H1 (cell line): ENCODE results near the gene KCNH1. TPM values are rescaled to one million over a fixed set of nuclear protein-coding genes. Genes with fewer than 3 reads are reported as not detected.

Experiments used
- CTCF ChIA-PET: fragments of 300-600 bp; sonication (Branson Sonifier 250); formaldehyde crosslinking; loops from one replicate; lab custom pipeline; 2021; ENCODE audit not compliant: partially characterized antibody; lab: Charles Lee
- POLR2A ChIA-PET: fragments of 300-600 bp; sonication (Branson Sonifier 250); formaldehyde crosslinking; loops from one replicate; lab custom pipeline; 2021; ENCODE audit warnings: inconsistent platforms; ENCODE audit not compliant: partially characterized antibody; lab: Charles Lee
- DNase-seq, 2 experiments: peaks; one replicate each; pipeline versions ENCODE4 v3.0.0 to v3.0.0-alpha.2; 2010 to 2022; ENCODE audit warnings: low spot score in 2 of 2, low read depth in 1 of 2, mixed read lengths in 1 of 2
- FAIRE-seq: peaks from 2 replicates; lab custom pipeline; 2011; peaks lifted over from hg19 to GRCh38; lab: Jason Lieb, UNC
- H2AFZ ChIP-seq: 2 replicates; pipeline ENCODE4 v1.8.1; 2012; ENCODE audit warnings: low read length, inconsistent platforms
- H2AK5ac ChIP-seq: 2 replicates; pipeline ENCODE4 v1.6.1; 2013; ENCODE audit warnings: low read depth, low read length
- H2BK120ac ChIP-seq: replicated peaks from 2 replicates; pipeline ENCODE3; 2013; ENCODE audit warnings: low read depth, low read length, inconsistent platforms
- H2BK12ac ChIP-seq: 2 replicates; pipeline ENCODE4 v1.6.1; 2013; ENCODE audit warnings: low read depth, low read length
- H2BK15ac ChIP-seq: 2 replicates; pipeline ENCODE4 v1.6.1; 2013; ENCODE audit warnings: low read length
- H2BK20ac ChIP-seq: 2 replicates; pipeline ENCODE4 v1.6.1; 2013; ENCODE audit warnings: low read length
- H2BK5ac ChIP-seq: 2 replicates; pipeline ENCODE4 v1.6.1; 2013; ENCODE audit warnings: low read depth, low read length
- H3K14ac ChIP-seq: 2 replicates; pipeline ENCODE4 v1.6.1; 2013; ENCODE audit warnings: inconsistent platforms; ENCODE audit not compliant: insufficient read length
- H3K18ac ChIP-seq: 2 replicates; pipeline ENCODE4 v1.6.1; 2013; ENCODE audit warnings: low read length; ENCODE audit errors: extremely low read depth
- H3K23ac ChIP-seq: 2 replicates; pipeline ENCODE4 v1.6.1; 2013; ENCODE audit warnings: inconsistent platforms; ENCODE audit not compliant: insufficient read length
- H3K23me2 ChIP-seq: 2 replicates; pipeline ENCODE4 v1.6.1; 2013; ENCODE audit warnings: low read depth, low read length
- H3K27ac ChIP-seq: 2 replicates; pipeline ENCODE4 v1.6.1; 2011; ENCODE audit warnings: low read depth, low read length, inconsistent platforms
- H3K27me3 ChIP-seq, 4 experiments: replicated peaks in 1 of 4; 1 replicate in 1 of 4; 2 replicates in 3 of 4; pipeline versions ENCODE4 v1.6.1 to v1.8.1; 2011 to 2013; ENCODE audit warnings: low read length in 3 of 4, mild to moderate bottlenecking in 3 of 4, inconsistent platforms in 2 of 4, mixed read lengths in 2 of 4, moderate library complexity in 1 of 4; ENCODE audit not compliant: control insufficient read depth in 3 of 4, insufficient read depth in 3 of 4; ENCODE audit errors: extremely low read depth in 1 of 4
- H3K36me3 ChIP-seq, 4 experiments: 2 replicates each; pipeline versions ENCODE4 v1.6.1 to v1.8.1; 2011 to 2013; ENCODE audit warnings: mild to moderate bottlenecking in 4 of 4, low read length in 3 of 4, moderate library complexity in 2 of 4, control low read depth in 1 of 4, inconsistent platforms in 1 of 4; ENCODE audit not compliant: insufficient read depth in 4 of 4, control insufficient read depth in 2 of 4
- H3K4ac ChIP-seq: replicated peaks from 2 replicates; pipeline ENCODE3; 2013; ENCODE audit warnings: low read length, low read depth, mixed read lengths, inconsistent platforms; ENCODE audit not compliant: insufficient read length
- H3K4me1 ChIP-seq, 4 experiments: replicated peaks in 1 of 4; 1 replicate in 1 of 4; 2 replicates in 3 of 4; pipeline versions ENCODE4 v1.6.1 to v1.8.1; 2011 to 2013; ENCODE audit warnings: low read length in 3 of 4, inconsistent platforms in 2 of 4, mixed read lengths in 1 of 4; ENCODE audit not compliant: insufficient read depth in 4 of 4, control insufficient read depth in 3 of 4
- H3K4me2 ChIP-seq, 2 experiments: 2 replicates each; pipeline versions ENCODE4 v1.6.1 to v1.8.1; 2011 to 2013; ENCODE audit warnings: low read depth in 2 of 2, low read length in 2 of 2, control low read depth in 1 of 2, inconsistent platforms in 1 of 2, mild to moderate bottlenecking in 1 of 2; ENCODE audit not compliant: insufficient read depth in 1 of 2
- H3K4me3 ChIP-seq, 4 experiments: fragments of 200-600, 300-600 bp in 1 of 4; sonication (generic), shearing (Covaris generic), sonication (Bioruptor Twin) in 1 of 4; 2 replicates each; pipeline versions ENCODE4 v1.5.1 to v1.8.1; 2011 to 2016; ENCODE audit warnings: low read length in 4 of 4, low read depth in 3 of 4, control low read depth in 2 of 4, inconsistent platforms in 2 of 4, mild to moderate bottlenecking in 2 of 4, mixed read lengths in 1 of 4, moderate library complexity in 1 of 4; ENCODE audit not compliant: insufficient read depth in 2 of 4; ENCODE audit errors: extremely low read depth in 1 of 4
- H3K56ac ChIP-seq: replicated peaks from 2 replicates; pipeline ENCODE3; 2013; ENCODE audit warnings: low read depth, mild to moderate bottlenecking, mixed read lengths, low read length, inconsistent platforms; ENCODE audit not compliant: insufficient read length
- H3K79me1 ChIP-seq: 2 replicates; pipeline ENCODE4 v1.6.1; 2013; ENCODE audit warnings: low read depth, low read length, control low read depth
- H3K79me2 ChIP-seq, 2 experiments: 2 replicates each; pipeline versions ENCODE4 v1.6.1 to v1.8.1; 2012 to 2013; ENCODE audit warnings: low read length in 2 of 2, mild to moderate bottlenecking in 2 of 2, inconsistent platforms in 1 of 2; ENCODE audit not compliant: insufficient read depth in 2 of 2, control insufficient read depth in 1 of 2
- H3K9ac ChIP-seq, 4 experiments: replicated peaks in 1 of 4; 1 replicate in 1 of 4; 2 replicates in 3 of 4; pipeline versions ENCODE4 v1.6.1 to v1.8.1; 2011 to 2013; ENCODE audit warnings: low read depth in 3 of 4, low read length in 3 of 4, control low read depth in 2 of 4, mild to moderate bottlenecking in 2 of 4, moderate library complexity in 2 of 4, inconsistent platforms in 1 of 4; ENCODE audit errors: extremely low read depth in 1 of 4
- H3K9me3 ChIP-seq, 2 experiments: 2 replicates each; pipeline versions ENCODE4 v1.6.1 to v1.8.1; 2012 to 2013; ENCODE audit warnings: mild to moderate bottlenecking in 2 of 2, moderate library complexity in 2 of 2, control low read depth in 1 of 2, inconsistent platforms in 1 of 2, low read depth in 1 of 2, low read length in 1 of 2, mixed read lengths in 1 of 2; ENCODE audit not compliant: insufficient read depth in 2 of 2
- H4K20me1 ChIP-seq, 2 experiments: replicated peaks in 1 of 2; 2 replicates each; pipeline versions ENCODE3 to v1.8.1; 2011 to 2013; ENCODE audit warnings: inconsistent platforms in 2 of 2, low read length in 2 of 2, mild to moderate bottlenecking in 1 of 2; ENCODE audit not compliant: insufficient read depth in 2 of 2, control insufficient read depth in 1 of 2
- H4K5ac ChIP-seq: 2 replicates; pipeline ENCODE4 v1.6.1; 2013; ENCODE audit warnings: low read length, low read depth, mixed read lengths, inconsistent platforms; ENCODE audit not compliant: insufficient read length
- H4K8ac ChIP-seq: 2 replicates; pipeline ENCODE4 v1.8.0; 2013; ENCODE audit warnings: mild to moderate bottlenecking, moderate library complexity, low read length, inconsistent platforms; ENCODE audit not compliant: insufficient read depth; ENCODE audit errors: extremely low read depth
- H4K91ac ChIP-seq: replicated peaks from 2 replicates; pipeline ENCODE3; 2013; ENCODE audit warnings: low read length, mixed read lengths, inconsistent platforms; ENCODE audit not compliant: insufficient read length
- CREB1 ChIP-seq: IDR thresholded peaks from 2 replicates; pipeline ENCODE4 v1.6.1; 2012; ENCODE audit warnings: inconsistent platforms
- YY1 ChIP-seq: IDR thresholded peaks from 2 replicates; pipeline ENCODE4 v1.6.1; 2011; ENCODE audit warnings: low read depth, mild to moderate bottlenecking, low read length
- WGBS, 2 experiments: shearing (Covaris generic) in 1 of 2; methylation state at CpG; one replicate each; pipeline versions ENCODE4 v1.1.6 to v1.1.7; 2013 to 2015; ENCODE audit warnings: low lambda C conversion rate in 2 of 2, mixed read lengths in 2 of 2, inconsistent platforms in 1 of 2, low coverage in 1 of 2, missing lambda C conversion rate in 1 of 2; ENCODE audit not compliant: insufficient replicate concordance in 2 of 2, insufficient coverage in 1 of 2, insufficient read length in 1 of 2; ENCODE audit errors: extremely low coverage in 1 of 2, missing lambda C conversion rate in 1 of 2; 5-methylcytosine and 5-hydroxymethylcytosine counted together
- polyA plus RNA-seq, 7 experiments: library from polyadenylated mRNA; depleted of rRNA in 3 of 7; stranded (reverse) in 5 of 7; unstranded in 2 of 7; fragments of >200 nt in 5 of 7; fragments of 200-250 nt in 2 of 7; gene quantifications; 1 replicate in 5 of 7; 2 replicates in 1 of 7; 4 replicates in 1 of 7; pipeline versions ENCODE4 v1.2.1 to v1.2.3, GENCODE V29; 2011 to 2013; ENCODE audit warnings: missing spikeins in 2 of 7, mixed read lengths in 2 of 7
- total RNA-seq: library from RNA; stranded (reverse); fragmentation: NEBNext Ultra II Directional; extraction: Animal tissue kit (Norgen Biotek cat#: 25700); gene quantifications from 2 replicates; pipeline ENCODE4 v1.2.1, GENCODE V29; 2021

Gene KCNH1
- total and polyA plus RNA-seq, 2 of the 8 experiments (the other 6 are each of a cell fraction or from before 2014, with no cell fraction given), result 0.27 to 0.34 TPM

DNA sequence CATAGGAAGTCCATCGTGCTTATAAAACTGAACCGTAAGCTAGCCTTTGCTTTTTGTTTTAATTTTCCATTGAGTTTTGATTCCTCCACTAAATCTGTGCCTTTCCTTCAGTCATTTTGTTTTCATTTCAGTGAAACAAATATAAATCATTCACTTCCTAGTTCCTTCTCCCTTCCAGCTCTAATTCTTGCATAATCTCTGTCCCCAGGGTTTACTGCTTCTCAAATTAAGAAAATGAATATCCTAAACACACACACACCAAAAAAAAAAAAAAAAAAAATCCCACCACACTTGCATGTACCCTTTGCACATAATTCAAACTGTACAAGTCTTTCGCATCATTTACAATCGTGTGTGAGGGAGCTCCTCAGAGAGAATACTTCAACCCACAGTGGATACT is 6.8 kb downstream of the KCNH1 start:
- Histone ChIP-seq H2AK5ac (no peak overlapping the region), H4K20me1 (no peaks in the 10 kb centered on the region), H2BK12ac (no peak overlapping the region), H4K91ac (no peak overlapping the region), H4K8ac (no peak overlapping the region), H4K5ac (no peak overlapping the region), H3K27me3 (peaks cover 0 to under 1% (median 0%) of the 10 kb centered on the region in 4 experiments; a peak in 3 of 7 replicates), H3K4ac (no peak overlapping the region), H3K79me1 (no peaks in the 10 kb centered on the region), H2BK120ac (no peak overlapping the region), H3K23ac (no peak overlapping the region), H3K27ac (no peak overlapping the region), H3K56ac (no peak overlapping the region), H3K4me2 (no peak overlapping the region), H3K14ac (no peak overlapping the region), H2BK15ac (no peak overlapping the region), H3K23me2 (no peaks in the 10 kb centered on the region), H2AFZ (no peak overlapping the region), H3K79me2 (no peaks in the 10 kb centered on the region), H3K36me3 (no peaks in the 10 kb centered on the region), H2BK5ac (no peak overlapping the region), H3K4me1 (no peaks in the 10 kb centered on the region), H3K4me3 (no peak overlapping the region), H3K9me3 (no peaks in the 10 kb centered on the region), H3K18ac (no peak overlapping the region), H2BK20ac (no peak overlapping the region), H3K9ac (no peak overlapping the region)
- FAIRE-seq (no peak), DNase-seq (no peak)
- CTCF ChIA-PET, result interaction anchor here (0.6 to 1.6 kb wide), 6 partner anchors 27 to 546 kb away, joined by 3 to 4 read pairs (median 3); no protein-coding TSS in a partner anchor
- POLR2A ChIA-PET, result no interaction called here
- whole genome bisulfite sequencing, 2 experiments, result 84% methylated on average over 4 of the region's 4 CpGs; no CpG with 5 or more reads in 1 of the 2 experiments
- no peak for TF ChIP-seq CREB1
- no peak for TF ChIP-seq YY1
